Measurements from ENCODE around the gene EML4. TPM values are rescaled to one million over a fixed set of nuclear protein-coding genes. Genes with fewer than 3 reads are reported as not detected.
A peak's percentile ranks its signal among the peaks of the same experiment; 100 is the strongest.
"Not testable (repeated sequence)": the region's sequence is repeated elsewhere in the genome, so short reads cannot be mapped to it uniquely, and the experiment has no call there.

Gene EML4
- total and polyA plus RNA-seq, 4 donors = 22.6 to 85.8 (median 54.4) TPM

DNA sequence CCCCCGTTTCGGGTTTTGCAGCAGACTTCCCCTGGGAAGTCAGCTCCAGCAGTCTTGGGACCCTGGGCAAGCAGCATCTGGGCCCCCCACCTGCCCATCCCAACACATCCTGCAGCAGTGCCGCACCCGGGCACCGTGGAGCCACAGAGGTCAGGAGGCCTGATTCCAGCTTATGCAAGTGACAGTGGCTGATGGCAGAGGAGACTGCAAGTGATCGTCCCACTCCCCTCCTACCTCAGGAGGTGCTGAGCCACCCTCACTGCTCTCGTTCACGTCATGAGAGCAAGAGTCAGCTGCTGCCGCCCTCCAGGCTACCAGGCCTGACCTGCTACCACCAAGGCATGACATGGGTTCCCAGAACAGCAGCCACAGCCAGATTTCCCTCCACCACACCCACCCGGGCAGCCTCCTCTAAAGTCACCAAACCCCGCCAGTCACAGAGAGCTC, 173.7 kb downstream of the EML4 start:
- ATAC-seq (ENCODE audit: insufficient read depth, low FRiP score) (no peak), DNase-seq (no peak)
- Histone ChIP-seq H3K9me3 (ENCODE audit: control insufficient read depth in 4 of 4, insufficient read depth in 3 of 4, low read length in 3 of 4) (no peaks in the 10 kb centered on the region), H3K36me3 (ENCODE audit: control insufficient read depth in 4 of 4, insufficient read depth in 4 of 4, low read length in 4 of 4) (peaks cover 0 to 17% (median 8%) of the 10 kb centered on the region in 4 donors), H3K27me3 (ENCODE audit: control insufficient read depth in 3 of 3, insufficient read depth in 3 of 3, low read length in 2 of 3) (no peaks in the 10 kb centered on the region), H3K4me1 (ENCODE audit: control insufficient read depth in 5 of 5, insufficient read depth in 5 of 5, low read length in 5 of 5) (peaks cover 0 to 14% (median 0%) of the 10 kb centered on the region in 5 donors), H3K27ac (ENCODE audit: low read depth in 1 of 2, low read length in 1 of 2) (peak overlapping the region in 1 of 2 donors; percentile 66), H3K4me3 (no peak overlapping the region), H3K9ac (ENCODE audit: insufficient read depth in 1 of 2, low read length in 2 of 2) (no peak overlapping the region)
- WGBS, 2 donors = 85 to 91% methylated on average over 11 of the region's 11 CpGs
- TF ChIP-seq, protein P1, sequence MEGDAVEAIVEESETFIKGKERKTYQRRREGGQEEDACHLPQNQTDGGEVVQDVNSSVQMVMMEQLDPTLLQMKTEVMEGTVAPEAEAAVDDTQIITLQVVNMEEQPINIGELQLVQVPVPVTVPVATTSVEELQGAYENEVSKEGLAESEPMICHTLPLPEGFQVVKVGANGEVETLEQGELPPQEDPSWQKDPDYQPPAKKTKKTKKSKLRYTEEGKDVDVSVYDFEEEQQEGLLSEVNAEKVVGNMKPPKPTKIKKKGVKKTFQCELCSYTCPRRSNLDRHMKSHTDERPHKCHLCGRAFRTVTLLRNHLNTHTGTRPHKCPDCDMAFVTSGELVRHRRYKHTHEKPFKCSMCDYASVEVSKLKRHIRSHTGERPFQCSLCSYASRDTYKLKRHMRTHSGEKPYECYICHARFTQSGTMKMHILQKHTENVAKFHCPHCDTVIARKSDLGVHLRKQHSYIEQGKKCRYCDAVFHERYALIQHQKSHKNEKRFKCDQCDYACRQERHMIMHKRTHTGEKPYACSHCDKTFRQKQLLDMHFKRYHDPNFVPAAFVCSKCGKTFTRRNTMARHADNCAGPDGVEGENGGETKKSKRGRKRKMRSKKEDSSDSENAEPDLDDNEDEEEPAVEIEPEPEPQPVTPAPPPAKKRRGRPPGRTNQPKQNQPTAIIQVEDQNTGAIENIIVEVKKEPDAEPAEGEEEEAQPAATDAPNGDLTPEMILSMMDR (IDR thresholded peaks at IDR 0.05; ENCODE audit: control extremely low read depth, extremely low read depth) = no peak

DNA sequence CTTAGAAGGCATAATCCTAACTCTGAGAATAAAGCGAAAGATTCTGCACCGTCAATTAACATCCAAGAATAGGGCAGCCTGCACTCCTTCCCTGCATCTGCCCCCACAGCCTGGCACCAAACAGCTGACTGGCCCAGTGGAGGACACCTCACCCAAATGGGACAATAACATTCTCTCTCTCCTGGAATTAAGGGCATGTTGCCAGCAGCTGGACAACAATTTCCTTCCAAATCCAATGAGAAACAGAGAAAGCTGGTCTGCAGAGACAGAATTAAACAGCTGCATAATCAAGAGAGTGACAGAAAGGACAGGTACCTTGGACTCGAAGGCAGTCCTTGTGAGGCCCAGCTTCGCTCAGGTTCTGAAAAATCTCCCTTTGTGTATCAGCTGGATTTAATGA, 176.8 kb downstream of the EML4 start:
- no peak overlapping the region for H3K9ac ChIP-seq (ENCODE audit: insufficient read depth in 1 of 2, low read length in 2 of 2)
- WGBS, 2 donors = 92 to 93% methylated on average over 4 of the region's 4 CpGs
- no peak overlapping the region for H3K4me3 ChIP-seq
- H3K9me3 ChIP-seq (ENCODE audit: control insufficient read depth in 4 of 4, insufficient read depth in 3 of 4, low read length in 3 of 4) = no peaks in the 10 kb centered on the region
- TF ChIP-seq, protein P1 (IDR thresholded peaks at IDR 0.05; ENCODE audit: control extremely low read depth, extremely low read depth) = no peak
- no peak for ATAC-seq (ENCODE audit: insufficient read depth, low FRiP score)
- no peak for DNase-seq
- H3K27ac ChIP-seq (ENCODE audit: low read depth in 1 of 2, low read length in 1 of 2) = no peak overlapping the region
- H3K27me3 ChIP-seq (ENCODE audit: control insufficient read depth in 3 of 3, insufficient read depth in 3 of 3, low read length in 2 of 3) = no peaks in the 10 kb centered on the region
- peaks cover 8 to 13% (median 9%) of the 10 kb centered on the region in 4 donors for H3K36me3 ChIP-seq (ENCODE audit: control insufficient read depth in 4 of 4, insufficient read depth in 4 of 4, low read length in 4 of 4)
- peaks cover 0 to 14% (median 0%) of the 10 kb centered on the region in 5 donors for H3K4me1 ChIP-seq (ENCODE audit: control insufficient read depth in 5 of 5, insufficient read depth in 5 of 5, low read length in 5 of 5)

DNA sequence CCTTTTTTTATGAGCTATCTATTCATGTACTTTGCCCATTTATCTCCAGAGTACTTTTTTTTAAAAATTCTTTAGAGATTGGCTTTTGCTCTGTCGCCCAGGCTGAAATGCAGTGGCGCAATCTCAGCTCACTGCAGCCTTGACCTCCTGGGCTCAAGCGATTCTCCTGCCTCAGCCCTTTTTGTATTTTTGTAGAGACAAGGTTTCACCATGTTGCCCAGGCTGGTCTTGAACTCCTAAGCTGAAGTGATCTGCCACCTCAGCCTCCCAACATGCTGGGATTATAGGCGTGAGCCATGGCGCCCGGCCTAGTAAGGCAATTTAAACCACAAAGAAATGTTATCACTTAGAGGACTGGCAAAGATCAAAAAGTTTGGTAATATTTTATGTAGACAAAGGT, 177.7 kb downstream of the EML4 start:
- ATAC-seq (ENCODE audit: insufficient read depth, low FRiP score); H3K4me3 ChIP-seq; H3K27me3 ChIP-seq (ENCODE audit: control insufficient read depth in 3 of 3, insufficient read depth in 3 of 3, low read length in 2 of 3); H3K27ac ChIP-seq (ENCODE audit: low read depth in 1 of 2, low read length in 1 of 2); H3K9ac ChIP-seq (ENCODE audit: insufficient read depth in 1 of 2, low read length in 2 of 2); H3K9me3 ChIP-seq (ENCODE audit: control insufficient read depth in 4 of 4, insufficient read depth in 3 of 4, low read length in 3 of 4); DNase-seq: not testable (repeated sequence)
- H3K4me1 ChIP-seq (ENCODE audit: control insufficient read depth in 5 of 5, insufficient read depth in 5 of 5, low read length in 5 of 5) = peaks cover 0 to 14% (median 0%) of the 10 kb centered on the region in 5 donors
- H3K36me3 ChIP-seq (ENCODE audit: control insufficient read depth in 4 of 4, insufficient read depth in 4 of 4, low read length in 4 of 4) = peaks cover 10 to 15% (median 12%) of the 10 kb centered on the region in 4 donors
- whole genome bisulfite sequencing, 2 donors = 91 to 93% methylated on average over 6 of the region's 6 CpGs

DNA sequence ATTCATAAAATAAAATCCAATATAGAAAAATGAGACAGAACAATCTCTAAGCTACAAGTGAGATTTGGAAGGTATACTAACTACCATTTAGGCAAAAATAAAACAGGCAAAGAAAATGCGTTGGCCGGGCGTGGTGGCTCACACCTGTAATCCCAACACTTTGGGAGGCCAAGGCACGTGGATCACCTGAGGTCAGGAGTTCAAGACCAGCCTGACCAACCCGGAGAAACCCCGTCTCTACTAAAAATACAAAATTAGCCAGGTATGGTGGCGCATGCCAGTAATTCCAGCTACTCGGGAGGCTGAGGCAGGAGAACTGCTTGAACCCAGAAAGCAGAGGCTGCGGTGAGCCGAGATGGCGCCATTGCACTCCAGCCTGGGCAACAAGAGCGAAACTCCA, 178.4 kb downstream of the EML4 start:
- H3K4me3 ChIP-seq; DNase-seq; ATAC-seq (ENCODE audit: insufficient read depth, low FRiP score); H3K27me3 ChIP-seq (ENCODE audit: control insufficient read depth in 3 of 3, insufficient read depth in 3 of 3, low read length in 2 of 3); H3K4me1 ChIP-seq (ENCODE audit: control insufficient read depth in 5 of 5, insufficient read depth in 5 of 5, low read length in 5 of 5); H3K27ac ChIP-seq (ENCODE audit: low read depth in 1 of 2, low read length in 1 of 2); H3K9ac ChIP-seq (ENCODE audit: insufficient read depth in 1 of 2, low read length in 2 of 2); H3K9me3 ChIP-seq (ENCODE audit: control insufficient read depth in 4 of 4, insufficient read depth in 3 of 4, low read length in 3 of 4): not testable (repeated sequence)
- WGBS, 2 donors = 98% methylated on average over 12 of the region's 12 CpGs
- H3K36me3 ChIP-seq (ENCODE audit: control insufficient read depth in 4 of 4, insufficient read depth in 4 of 4, low read length in 4 of 4) = peaks cover 10 to 17% (median 14%) of the 10 kb centered on the region in 4 donors
